Lower lobe of right lung (tissue), 2 donors: ENCODE measurements around the gene SEMA5A. TPM values are rescaled to one million over a fixed set of nuclear protein-coding genes. Genes with fewer than 3 reads are reported as not detected.

Source experiments
- ATAC-seq, 2 donors: fragments of 200-7000 bp; cut with Tn5 transposase; one replicate each; pipeline ENCODE4 v1.9.1; 2020 to 2022; ENCODE audit warnings: mild to moderate bottlenecking in 2 of 2, moderate library complexity in 2 of 2
- DNase-seq: peaks from one replicate; pipeline ENCODE4 v3.0.0-alpha.2; 2020
- H3K27ac ChIP-seq: fragments of 200-600 bp; one replicate; pipeline ENCODE4 v1.8.0; 2022
- H3K27me3 ChIP-seq: fragments of 200-600 bp; one replicate; pipeline ENCODE4 v1.8.0; 2022; ENCODE audit warnings: low read depth
- H3K36me3 ChIP-seq: fragments of 200-600 bp; one replicate; pipeline ENCODE4 v1.8.0; 2022; ENCODE audit warnings: mild to moderate bottlenecking
- H3K4me1 ChIP-seq: fragments of 200-600 bp; one replicate; pipeline ENCODE4 v1.8.0; 2022
- H3K4me3 ChIP-seq: fragments of 200-600 bp; one replicate; pipeline ENCODE4 v1.8.0; 2022; ENCODE audit warnings: mild to moderate bottlenecking
- H3K9me3 ChIP-seq: fragments of 200-600 bp; one replicate; pipeline ENCODE4 v1.8.0; 2022
- intact Hi-C: fragments of 100-400 bp; cut with DNase I; formaldehyde crosslinking; loops from one replicate; pipeline ENCODE4 v1.11.0; 2022
- total RNA-seq: library from RNA; stranded (reverse); fragmentation: NEBNext Ultra II Directional; extraction: Animal tissue kit (Norgen Biotek cat#: 25700); gene quantifications from one replicate; pipeline ENCODE4 v1.2.1, GENCODE V29; 2021
- TF ChIP-seq, protein P1 (sequence below): fragments of 200-600 bp; IDR thresholded peaks from one replicate; pipeline ENCODE4 v1.8.0; 2022; ENCODE audit warnings: antibody characterized with exemption, mild to moderate bottlenecking
- donor health status: DM: no; HTN: yes; CAD: no; lungs with severe emphysema.

SEMA5A gene
- total RNA-seq, 1 donor from 2014 or later: 29.3 TPM

DNA sequence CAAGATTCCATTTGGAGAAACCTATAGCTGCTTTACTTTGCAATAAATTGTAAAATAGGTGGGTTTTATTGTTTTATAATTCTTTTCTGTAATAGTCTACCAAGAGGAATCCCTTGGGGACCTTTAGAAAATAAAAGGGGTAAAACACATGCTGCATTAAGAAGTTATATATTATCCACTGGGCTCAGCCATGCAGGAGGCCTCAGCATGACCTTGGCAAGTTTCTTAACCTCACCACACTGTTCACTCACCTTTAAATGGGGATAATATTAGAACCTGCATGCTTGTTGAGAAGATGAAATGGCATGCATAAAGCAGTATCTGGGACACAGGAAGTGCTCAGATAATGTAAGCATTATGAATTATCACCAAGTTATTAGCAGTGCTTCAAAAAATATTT is 120.2 kb downstream of the SEMA5A start:
- H3K4me1 ChIP-seq: no peaks in the 10 kb centered on the region
- intact Hi-C loops: no loop called here
- DNase-seq: no peak
- TF ChIP-seq, protein P1, sequence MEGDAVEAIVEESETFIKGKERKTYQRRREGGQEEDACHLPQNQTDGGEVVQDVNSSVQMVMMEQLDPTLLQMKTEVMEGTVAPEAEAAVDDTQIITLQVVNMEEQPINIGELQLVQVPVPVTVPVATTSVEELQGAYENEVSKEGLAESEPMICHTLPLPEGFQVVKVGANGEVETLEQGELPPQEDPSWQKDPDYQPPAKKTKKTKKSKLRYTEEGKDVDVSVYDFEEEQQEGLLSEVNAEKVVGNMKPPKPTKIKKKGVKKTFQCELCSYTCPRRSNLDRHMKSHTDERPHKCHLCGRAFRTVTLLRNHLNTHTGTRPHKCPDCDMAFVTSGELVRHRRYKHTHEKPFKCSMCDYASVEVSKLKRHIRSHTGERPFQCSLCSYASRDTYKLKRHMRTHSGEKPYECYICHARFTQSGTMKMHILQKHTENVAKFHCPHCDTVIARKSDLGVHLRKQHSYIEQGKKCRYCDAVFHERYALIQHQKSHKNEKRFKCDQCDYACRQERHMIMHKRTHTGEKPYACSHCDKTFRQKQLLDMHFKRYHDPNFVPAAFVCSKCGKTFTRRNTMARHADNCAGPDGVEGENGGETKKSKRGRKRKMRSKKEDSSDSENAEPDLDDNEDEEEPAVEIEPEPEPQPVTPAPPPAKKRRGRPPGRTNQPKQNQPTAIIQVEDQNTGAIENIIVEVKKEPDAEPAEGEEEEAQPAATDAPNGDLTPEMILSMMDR: no peak
- no peak for ATAC-seq
- H3K27ac ChIP-seq: no peak overlapping the region
- no peaks in the 10 kb centered on the region for H3K36me3 ChIP-seq
- no peak overlapping the region for H3K4me3 ChIP-seq
- H3K27me3 ChIP-seq: no peaks in the 10 kb centered on the region
- H3K9me3 ChIP-seq: no peaks in the 10 kb centered on the region

DNA sequence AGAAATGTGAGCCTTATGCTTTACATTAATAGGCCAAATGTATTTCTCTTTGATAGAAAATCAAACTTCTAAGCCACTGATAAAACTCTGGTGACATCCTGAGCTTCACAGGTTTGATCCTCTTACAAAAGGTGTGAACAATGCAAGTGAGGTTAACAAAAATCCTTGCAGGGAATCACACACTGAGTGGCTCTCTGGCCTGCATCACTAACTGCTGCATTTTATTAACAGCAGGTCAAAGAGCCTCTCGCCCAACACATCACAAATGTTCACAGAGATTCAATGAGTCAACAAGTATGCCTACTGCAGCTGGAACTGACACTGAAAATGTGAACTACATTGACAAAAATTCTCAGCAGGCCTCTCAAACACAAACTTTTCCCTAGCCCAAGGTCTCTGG is 122.3 kb downstream of the SEMA5A start:
- DNase-seq: no peak
- H3K27me3 ChIP-seq: no peaks in the 10 kb centered on the region
- H3K27ac ChIP-seq: no peak overlapping the region
- H3K36me3 ChIP-seq: no peaks in the 10 kb centered on the region
- TF ChIP-seq, protein P1: no peak
- no peak overlapping the region for H3K4me3 ChIP-seq
- intact Hi-C loops: no loop called here
- H3K4me1 ChIP-seq: no peaks in the 10 kb centered on the region
- ATAC-seq: no peak
- no peaks in the 10 kb centered on the region for H3K9me3 ChIP-seq

DNA sequence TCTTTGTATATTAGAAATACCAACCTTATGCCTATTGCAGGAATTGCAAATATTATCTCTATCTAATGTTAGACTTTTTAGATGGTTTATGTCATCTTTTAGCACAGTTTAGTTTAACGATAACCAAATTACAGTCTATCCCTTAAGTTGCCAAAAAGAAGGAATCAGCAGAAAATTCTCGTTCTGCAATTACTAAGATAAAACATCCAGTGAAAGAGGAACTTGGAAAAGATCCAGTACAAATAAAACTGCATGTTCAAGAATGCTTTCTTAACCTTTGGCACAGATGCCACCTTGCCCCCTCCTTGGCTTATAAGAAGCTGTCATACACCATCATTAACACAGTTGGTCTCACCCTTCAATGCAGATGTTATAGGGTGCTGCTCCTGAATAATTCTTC is 124.0 kb downstream of the SEMA5A start:
- intact Hi-C loops: no loop called here
- Histone ChIP-seq H3K36me3 (no peaks in the 10 kb centered on the region), H3K27me3 (no peaks in the 10 kb centered on the region), H3K4me1 (no peaks in the 10 kb centered on the region), H3K9me3 (no peaks in the 10 kb centered on the region), H3K4me3 (no peak overlapping the region), H3K27ac (no peak overlapping the region)
- TF ChIP-seq, protein P1: no peak
- ATAC-seq: no peak
- no peak for DNase-seq

DNA sequence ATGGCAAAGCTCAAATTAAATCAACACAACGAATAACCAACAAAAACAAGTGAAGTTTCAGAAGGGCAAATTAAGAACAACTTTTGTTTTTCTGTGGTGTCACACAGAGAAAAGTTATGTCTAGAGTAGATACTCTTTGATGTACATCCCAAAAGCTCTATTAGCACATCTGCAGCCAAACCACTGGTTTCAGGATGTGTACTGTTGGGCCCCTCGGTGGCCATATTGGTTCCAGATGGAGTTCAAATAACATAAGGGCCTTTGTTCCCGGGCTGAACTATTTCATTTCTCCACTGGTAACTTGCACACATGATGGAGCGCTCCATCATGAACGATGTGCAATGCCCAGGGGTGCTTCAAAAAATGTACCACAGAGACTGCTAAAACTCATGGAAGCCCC is 126.1 kb downstream of the SEMA5A start:
- Histone ChIP-seq H3K27me3 (no peaks in the 10 kb centered on the region), H3K4me1 (no peaks in the 10 kb centered on the region), H3K9me3 (no peaks in the 10 kb centered on the region), H3K27ac (no peak overlapping the region), H3K36me3 (no peaks in the 10 kb centered on the region), H3K4me3 (no peak overlapping the region)
- TF ChIP-seq, protein P1: no peak
- intact Hi-C loops: no loop called here
- ATAC-seq: no peak
- no peak for DNase-seq

DNA sequence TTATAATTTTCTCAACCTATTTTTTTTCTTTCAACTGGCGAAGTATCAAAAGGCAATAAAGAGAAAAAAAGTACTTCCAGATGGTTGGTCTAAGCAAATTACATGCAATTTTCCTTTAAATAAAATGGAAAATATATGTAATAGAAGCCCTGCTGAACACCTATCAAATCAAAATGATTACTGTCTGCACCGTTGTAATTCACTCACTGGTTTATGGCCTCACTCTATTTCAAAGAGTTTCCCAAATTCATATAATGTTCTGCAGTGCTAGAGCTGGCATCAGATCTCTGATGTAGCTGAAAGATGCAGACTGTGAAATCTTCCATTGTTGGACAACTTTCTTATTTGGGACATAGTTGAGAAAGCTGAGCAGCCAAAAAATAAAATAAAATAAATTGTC is 130.3 kb downstream of the SEMA5A start:
- H3K36me3 ChIP-seq: no peaks in the 10 kb centered on the region
- no peaks in the 10 kb centered on the region for H3K9me3 ChIP-seq
- no peaks in the 10 kb centered on the region for H3K27me3 ChIP-seq
- H3K4me3 ChIP-seq: no peak overlapping the region
- no peak overlapping the region for H3K27ac ChIP-seq
- ATAC-seq (no peak), DNase-seq (no peak)
- TF ChIP-seq, protein P1: no peak
- H3K4me1 ChIP-seq: no peaks in the 10 kb centered on the region
- intact Hi-C loops: no loop called here

DNA sequence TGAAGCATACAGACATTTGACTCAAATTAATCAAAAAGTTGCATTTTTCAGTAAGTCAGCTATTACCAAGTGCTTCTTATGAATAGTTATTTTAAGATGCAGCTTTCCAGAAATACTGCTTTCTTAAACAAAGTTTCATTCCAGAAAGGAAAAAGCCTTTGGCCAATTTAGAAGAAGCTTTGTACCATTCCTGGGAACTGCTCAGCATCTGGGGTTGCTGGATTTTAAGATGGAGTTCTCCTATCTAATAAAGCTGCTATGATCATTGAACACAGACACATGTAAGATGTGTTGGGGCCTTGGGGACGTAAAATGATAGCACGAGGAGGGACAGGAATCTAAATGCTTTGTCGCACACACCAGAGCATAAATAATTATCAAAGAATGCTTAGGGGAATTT is 130.8 kb downstream of the SEMA5A start:
- no peak overlapping the region for H3K27ac ChIP-seq
- no peaks in the 10 kb centered on the region for H3K9me3 ChIP-seq
- no peaks in the 10 kb centered on the region for H3K4me1 ChIP-seq
- no peaks in the 10 kb centered on the region for H3K27me3 ChIP-seq
- intact Hi-C loops: no loop called here
- DNase-seq (no peak), ATAC-seq (no peak)
- no peaks in the 10 kb centered on the region for H3K36me3 ChIP-seq
- H3K4me3 ChIP-seq: no peak overlapping the region
- TF ChIP-seq, protein P1: no peak
